Measurements from ENCODE around the gene HELB. TPM values are rescaled to one million over a fixed set of nuclear protein-coding genes. Genes with fewer than 3 reads are reported as not detected.
A peak's percentile ranks its signal among the peaks of the same experiment; 100 is the strongest.

Gene HELB
- total RNA-seq: 0.89 TPM
- long read RNA-seq: 0 reads

DNA sequence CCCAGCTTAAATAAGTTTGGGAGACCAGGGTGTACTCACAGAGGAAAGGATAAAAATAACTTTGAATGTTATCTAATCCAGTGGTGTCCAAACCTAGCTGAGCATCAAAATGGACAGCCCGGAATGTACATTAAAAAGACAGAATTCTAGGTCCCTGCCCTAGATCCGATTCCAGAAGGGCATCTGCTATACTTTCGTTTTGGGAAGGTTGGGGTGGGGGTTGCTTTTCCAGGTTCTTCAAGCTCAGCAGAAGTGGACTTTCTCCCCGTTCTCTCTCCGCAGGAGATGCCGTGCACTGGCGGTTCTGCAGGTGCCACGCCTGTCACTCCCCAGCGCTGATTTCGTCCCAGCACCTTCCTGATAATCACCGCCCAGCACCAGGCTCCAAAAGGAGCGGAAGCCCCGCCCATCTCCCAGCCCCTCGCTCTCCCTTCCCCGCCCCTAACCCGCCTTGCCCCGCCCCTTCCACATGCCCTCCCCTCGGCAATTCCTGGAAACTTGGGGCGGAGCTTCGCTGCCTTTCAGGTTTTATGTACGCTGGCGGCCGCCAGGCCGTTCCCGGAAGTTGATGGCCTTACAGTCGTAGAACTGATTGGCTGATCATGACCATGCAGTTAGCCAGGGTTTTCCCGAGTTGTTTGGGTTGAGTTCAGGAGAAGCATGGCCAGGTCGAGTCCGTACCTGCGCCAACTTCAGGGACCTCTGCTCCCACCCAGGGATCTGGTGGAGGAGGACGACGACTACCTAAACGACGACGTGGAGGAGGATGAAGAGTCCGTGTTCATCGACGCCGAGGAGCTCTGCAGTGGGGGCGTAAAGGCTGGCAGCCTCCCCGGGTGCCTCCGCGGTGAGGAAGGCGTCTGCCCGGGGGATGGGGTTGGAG lies at the start of gene HELB:
Gene HELB, plus strand, starts transcription at position 550 of the 883 bp plus-strand sequence. Its CDS starts 111 bp downstream, at position 661.
- peak; percentile 99 for DNase-seq (ENCODE audit: missing footprints)
- intact Hi-C loops (cut with DNase I): no loop called here
- peak; percentile 99 for ATAC-seq

DNA sequence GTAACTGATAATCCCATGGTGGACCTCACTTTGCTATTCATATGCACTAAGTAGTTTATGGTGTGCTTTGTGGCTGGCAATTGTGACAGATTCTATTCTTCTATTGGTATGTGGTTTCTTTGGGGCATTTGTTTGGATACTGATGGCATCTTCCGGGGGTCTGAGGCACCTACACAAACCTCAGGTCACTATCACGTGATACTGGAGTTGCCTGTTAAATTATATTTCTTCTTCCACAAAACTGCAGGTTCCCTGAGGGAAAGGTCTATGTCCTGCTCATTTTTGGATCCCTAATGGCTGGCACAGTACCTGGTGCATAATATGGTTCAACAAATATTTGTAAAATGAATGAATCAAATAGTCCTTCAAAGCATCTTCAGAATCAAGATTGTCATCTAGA lies 49.5 kb upstream of the HELB start:
- no peak for DNase-seq (ENCODE audit: missing footprints)
- ATAC-seq: no peak
- intact Hi-C loops (cut with DNase I): no loop called here

DNA sequence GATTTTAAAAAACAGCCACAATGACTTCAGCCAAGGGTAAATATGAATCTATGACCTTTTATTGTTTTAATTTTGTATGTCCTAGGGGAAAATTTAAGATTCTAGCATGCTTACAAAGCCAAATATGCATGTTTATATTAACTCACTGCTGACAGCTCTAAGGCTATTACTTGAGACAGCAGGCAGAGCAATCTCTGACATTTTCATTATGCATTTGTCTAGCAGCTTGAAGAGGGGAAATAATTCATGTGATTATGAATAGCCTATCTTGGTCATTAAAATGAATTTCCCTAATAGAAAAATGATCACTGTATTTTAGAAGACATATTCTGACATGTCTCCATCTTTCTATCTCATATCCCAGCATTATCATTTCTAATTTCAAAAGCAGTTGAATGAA lies 46.6 kb upstream of the HELB start:
- DNase-seq (ENCODE audit: missing footprints) (no peak), ATAC-seq (no peak)
- intact Hi-C loops (cut with DNase I): no loop called here

DNA sequence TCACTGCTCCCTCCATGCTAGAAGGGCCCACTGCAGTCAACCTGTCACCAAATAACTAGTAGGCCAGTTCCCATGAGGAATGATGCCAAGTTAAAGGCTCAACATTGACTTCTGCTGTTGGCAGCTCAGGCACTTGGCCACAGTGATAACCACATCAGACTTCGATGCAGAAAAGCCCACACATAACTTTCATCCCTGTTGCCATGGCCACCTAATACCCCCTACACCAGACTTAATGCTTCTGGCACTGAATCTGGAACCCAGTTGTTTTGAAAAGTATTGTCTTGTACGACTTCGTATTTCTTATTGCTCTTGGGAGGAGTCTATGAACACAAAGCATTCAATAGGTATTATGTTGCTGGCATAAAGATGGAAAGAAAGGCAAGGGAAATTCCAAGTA lies 44.3 kb upstream of the HELB start:
- no peak for DNase-seq (ENCODE audit: missing footprints)
- ATAC-seq: no peak
- intact Hi-C loops (cut with DNase I): no loop called here

DNA sequence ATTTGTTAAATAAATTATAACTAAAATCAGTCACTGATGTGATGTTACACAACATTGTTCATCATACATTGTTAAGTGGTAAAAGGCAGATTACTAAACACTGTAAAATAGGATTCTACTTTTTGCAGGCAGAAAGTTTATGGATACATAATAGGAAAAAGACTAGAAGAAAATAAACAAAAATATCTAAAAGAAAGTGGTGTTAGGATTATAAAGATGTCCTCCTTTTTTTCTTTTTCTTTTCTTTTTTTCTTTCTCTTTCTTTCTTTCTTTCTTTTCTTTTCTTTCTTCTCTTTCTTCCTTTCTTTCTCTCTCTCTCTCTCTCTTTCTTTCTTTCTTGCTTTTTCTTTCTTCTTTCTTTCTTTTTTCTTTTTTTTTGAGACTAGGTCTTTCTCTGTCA lies 39.6 kb upstream of the HELB start:
- DNase-seq (ENCODE audit: missing footprints) (no peak), ATAC-seq (no peak)
- intact Hi-C loops (cut with DNase I): loop anchor here (10.0 kb wide), 1 partner anchor 432 kb away; no protein-coding TSS in a partner anchor

DNA sequence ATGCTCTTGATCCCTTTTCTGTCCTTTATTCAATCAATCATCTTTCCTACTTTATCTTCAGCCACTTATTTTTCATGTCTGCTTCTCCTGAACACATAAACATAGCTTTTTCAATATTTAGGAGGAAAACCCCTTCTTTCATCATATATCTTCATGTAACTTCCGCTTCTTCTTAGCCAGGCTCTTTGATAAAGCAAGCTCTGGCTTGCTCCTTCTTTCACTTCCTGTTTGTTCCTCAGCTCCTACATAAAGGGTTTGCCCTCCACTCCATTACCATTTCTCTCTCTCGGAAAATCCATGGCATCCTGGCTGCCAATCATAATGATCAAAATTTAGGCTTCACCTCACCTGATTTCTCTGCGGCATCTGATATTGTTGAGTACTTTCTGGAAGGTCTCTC lies 33.7 kb upstream of the HELB start:
- intact Hi-C loops (cut with DNase I): loop anchor here (5.0 to 10.0 kb wide), 2 partner anchors 139 to 426 kb away; no protein-coding TSS in a partner anchor
- no peak for ATAC-seq
- DNase-seq (ENCODE audit: missing footprints): no peak

DNA sequence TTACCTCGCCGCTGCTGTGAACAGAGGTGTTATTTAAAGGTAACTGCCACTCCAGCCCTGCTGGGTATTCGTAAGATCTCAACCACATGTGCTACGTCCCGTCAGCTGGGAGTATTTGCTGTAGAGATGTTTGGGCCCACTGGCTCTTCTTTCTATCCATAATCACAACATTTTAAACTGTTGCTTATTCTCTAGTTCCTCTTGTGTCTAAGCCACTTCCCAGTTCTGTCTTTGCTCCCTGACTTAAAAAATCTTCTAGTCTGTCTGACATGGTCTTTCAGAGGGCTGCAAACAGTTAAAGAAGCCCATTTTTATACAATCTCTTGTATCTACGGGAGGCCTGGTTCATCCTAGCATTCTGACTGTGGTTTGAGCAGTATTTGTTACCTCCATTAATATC lies 33.2 kb upstream of the HELB start:
- DNase-seq (ENCODE audit: missing footprints) (no peak), ATAC-seq (peak; percentile 34)
- intact Hi-C loops (cut with DNase I): loop anchor here (5.0 to 10.0 kb wide), 2 partner anchors 138 to 426 kb away; no protein-coding TSS in a partner anchor

DNA sequence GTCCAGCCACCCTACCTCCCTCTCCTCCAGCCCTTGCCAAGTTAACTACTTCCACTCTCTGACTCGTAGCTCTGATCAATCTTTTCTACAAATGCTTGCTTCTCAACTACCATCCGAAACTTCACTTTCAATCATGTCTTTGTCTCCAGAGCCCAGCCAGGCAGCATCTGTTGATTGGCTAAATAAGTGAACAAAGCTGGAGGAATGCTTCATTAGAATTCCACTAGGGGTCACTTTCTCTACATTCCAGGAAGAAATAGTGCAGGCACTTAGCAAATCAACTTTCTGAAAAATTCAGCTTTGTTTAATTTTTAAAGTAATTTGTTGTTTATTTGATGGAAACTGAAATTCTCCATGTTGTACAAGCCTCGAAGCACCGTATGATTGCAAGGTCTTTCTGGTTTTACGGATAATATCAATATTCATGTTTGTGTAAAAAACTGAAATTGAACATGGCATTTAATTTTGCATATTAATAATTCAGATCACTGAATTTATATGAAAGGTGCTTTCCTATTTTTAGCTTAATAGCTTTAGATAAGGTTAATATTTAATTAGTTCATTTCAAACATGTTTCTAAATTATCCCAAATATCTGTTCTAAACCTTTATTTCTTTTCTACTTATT lies 32.4 kb upstream of the HELB start:
- ATAC-seq (no peak), DNase-seq (ENCODE audit: missing footprints) (no peak)
- intact Hi-C loops (cut with DNase I): loop anchor here (5.0 to 10.0 kb wide), 2 partner anchors 137 to 425 kb away; no protein-coding TSS in a partner anchor

DNA sequence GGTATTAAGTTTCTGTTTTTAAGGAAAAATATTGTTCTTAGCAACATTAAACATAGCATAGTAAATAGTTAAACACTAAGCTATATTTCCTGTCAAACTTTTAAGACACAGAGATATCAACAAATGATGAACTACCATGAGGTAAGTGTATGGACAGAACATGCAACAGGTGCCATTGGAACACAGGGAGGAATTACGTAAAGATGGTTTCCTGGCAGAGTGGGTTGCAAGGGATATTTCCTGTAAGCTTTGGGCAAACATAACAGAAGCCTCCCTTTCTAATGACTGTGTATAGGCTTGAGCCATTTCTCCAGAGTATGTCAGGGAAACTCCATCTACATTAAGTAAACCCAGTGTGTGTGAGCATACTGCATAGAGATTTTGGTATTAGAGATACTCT lies 31.7 kb upstream of the HELB start:
- intact Hi-C loops (cut with DNase I): no loop called here
- no peak for ATAC-seq

DNA sequence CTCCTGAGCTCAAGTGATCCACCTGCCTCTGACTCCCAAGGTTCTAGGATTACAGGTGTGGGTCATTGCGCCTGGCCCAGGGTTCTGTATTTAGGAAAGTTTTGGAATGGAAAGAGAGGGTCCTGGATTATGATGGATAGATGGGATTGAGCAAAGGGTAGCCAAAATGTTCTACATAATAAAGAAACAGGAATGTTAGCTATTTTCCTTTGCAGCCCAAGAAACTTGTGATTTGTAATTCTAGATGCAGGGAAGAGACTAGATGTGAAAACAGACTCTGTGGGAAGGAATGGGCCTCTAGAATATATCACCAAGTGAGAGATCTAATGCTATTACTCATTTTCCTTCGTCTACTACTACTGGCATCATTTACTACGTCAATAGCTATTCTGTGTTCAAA lies 29.6 kb upstream of the HELB start:
- DNase-seq (ENCODE audit: missing footprints): no peak
- intact Hi-C loops (cut with DNase I): no loop called here
- ATAC-seq: no peak

More for the DNA sequence above, 31.7 kb upstream of the HELB start:
- no peak for DNase-seq (ENCODE audit: missing footprints)

DNA sequence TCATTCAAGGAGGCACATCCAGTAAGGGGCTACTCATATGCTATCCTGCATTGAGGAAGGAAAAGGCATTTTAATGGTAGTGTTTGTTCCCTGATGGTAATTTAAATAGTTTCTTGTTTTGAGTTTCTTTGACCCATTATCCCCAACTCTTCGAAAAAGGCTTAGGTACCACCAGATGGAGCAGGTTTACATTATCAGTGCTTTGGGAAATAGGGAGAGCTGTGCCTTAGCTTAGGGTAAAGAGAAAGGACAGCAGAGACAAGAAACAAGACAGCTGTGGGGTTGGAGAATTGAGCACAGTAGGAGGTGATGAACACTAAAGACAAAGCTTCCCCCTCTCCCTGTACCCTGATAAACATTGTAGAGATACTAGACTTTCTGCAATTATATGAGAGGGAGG lies 29.1 kb upstream of the HELB start:
- DNase-seq (ENCODE audit: missing footprints) (no peak), ATAC-seq (no peak)
- intact Hi-C loops (cut with DNase I): no loop called here

DNA sequence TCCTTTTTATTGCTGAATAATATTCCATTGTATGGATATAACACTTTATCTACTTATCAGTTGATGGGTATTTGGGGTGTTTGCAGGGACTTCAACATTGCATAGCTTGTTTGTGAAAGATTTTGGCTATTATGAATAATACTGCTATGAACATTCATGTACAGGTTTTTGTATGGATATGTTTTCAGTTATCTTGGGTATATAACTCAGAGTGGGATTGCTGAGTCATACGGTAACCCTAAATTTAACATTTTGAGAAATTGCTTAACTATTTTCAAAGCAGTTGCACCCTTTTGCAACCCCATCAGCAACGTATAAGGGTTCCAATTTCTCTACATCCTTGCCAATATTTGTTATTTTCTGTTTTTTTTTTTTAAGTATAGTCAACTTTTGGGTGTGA lies 27.3 kb upstream of the HELB start:
- no peak for ATAC-seq
- intact Hi-C loops (cut with DNase I): no loop called here
- no peak for DNase-seq (ENCODE audit: missing footprints)

DNA sequence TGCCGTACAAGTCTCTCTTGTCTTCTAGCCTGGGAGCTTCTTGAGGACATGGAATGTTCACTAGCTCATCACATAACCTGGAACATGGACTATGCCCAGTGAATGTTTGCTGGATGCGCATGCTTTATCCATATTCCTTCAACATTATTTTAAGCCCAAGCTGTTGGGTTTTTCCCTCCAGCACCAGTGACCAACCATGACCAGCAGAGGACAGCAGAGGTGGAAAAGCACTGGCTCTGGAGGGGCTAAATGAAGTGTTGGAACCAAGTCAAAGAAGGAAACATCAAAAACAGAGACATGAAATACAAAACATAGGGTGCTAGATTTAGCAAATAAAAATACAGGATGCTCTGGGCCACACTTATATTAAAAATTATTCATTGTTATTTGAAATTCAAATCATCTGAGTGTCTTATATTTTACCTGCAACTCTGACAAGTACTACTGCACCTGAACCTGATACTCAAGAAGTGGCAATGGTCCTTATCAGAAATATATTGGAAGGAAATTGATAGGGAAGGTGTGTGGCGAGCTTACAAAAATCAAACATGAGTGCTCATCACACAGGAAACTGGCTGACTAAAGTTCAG lies 23.1 kb upstream of the HELB start:
- intact Hi-C loops (cut with DNase I): no loop called here
- no peak for DNase-seq (ENCODE audit: missing footprints)
- no peak for ATAC-seq

DNA sequence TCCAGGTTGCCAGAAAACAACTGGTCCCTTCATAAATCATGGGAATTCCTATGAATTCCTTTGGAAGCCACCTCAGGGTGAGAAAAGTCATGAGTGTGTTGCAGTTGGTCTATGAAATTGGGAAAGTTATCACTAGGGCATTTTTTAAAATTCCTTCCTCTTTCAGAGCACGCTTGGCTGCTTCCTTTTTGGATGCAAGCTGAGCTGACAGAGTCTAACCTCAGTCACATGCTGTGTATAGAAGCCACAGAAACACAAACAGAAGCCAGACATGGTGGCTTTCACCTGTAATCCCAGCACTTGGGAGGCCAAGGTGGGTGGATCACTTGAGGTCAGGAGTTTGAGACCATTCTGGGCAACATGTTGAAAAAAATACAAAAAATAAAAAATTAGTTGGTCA lies 21.7 kb upstream of the HELB start:
- ATAC-seq: no peak
- intact Hi-C loops (cut with DNase I): no loop called here
- DNase-seq (ENCODE audit: missing footprints): no peak

DNA sequence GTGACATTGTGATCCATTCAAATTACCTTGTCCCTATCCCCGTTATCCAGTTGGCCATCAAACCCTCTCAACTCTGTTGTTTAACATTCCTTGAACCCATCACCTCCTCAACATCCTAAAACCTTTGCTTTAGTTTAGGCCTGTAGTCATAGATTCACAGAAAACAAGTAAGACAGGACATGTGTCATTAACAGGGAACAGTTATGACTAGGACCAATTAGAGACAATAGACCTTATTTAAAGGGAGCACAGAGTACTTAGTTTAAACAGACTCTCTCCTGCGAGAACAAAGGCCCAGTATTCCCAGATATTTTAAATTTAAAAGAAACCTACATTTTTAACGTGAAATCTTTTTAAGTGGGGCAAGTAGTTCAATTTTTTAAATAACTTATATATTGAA lies 20.0 kb upstream of the HELB start:
- ATAC-seq: no peak
- DNase-seq (ENCODE audit: missing footprints): no peak
- intact Hi-C loops (cut with DNase I): no loop called here

DNA sequence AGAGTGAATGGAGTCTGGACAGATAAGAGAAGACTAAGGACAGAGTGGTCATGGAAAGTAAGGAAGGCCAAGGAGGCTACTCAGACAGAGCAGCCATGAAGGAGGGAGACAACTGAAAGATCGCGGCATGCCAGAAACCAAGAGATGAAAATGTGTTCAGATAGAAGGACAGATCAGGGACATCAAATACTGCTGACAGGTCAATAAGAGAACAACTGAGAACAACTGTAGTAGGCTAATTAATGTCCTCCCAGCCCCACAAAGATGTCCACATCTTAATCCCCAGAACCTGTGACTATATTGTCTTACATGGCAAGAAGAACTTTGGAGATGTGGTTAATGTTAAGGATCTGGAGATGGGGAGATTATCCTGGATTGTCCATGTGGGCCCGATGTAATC lies 15.0 kb upstream of the HELB start:
- no peak for DNase-seq (ENCODE audit: missing footprints)
- intact Hi-C loops (cut with DNase I): no loop called here
- no peak for ATAC-seq

DNA sequence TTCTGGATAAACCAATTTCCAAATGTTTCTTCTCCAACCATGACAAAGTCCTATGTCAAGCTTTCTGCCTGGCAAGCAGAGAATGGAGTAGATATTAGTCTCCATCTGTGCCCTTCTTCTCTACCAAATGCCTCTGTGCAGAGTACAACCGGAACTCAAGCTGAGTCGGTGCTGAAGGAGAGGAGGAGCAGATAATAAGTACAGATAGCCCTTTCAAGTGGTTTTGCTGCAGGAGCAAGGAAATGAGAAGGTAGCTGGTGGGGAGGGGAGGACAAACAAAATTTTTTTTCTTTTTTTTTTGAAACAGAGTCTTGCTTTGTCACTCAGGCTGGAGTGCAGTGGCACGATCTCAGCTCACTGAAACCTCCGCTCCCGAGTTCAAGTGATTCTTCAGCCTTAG lies 14.2 kb upstream of the HELB start:
- intact Hi-C loops (cut with DNase I): no loop called here
- ATAC-seq: no peak
- DNase-seq (ENCODE audit: missing footprints): no peak

DNA sequence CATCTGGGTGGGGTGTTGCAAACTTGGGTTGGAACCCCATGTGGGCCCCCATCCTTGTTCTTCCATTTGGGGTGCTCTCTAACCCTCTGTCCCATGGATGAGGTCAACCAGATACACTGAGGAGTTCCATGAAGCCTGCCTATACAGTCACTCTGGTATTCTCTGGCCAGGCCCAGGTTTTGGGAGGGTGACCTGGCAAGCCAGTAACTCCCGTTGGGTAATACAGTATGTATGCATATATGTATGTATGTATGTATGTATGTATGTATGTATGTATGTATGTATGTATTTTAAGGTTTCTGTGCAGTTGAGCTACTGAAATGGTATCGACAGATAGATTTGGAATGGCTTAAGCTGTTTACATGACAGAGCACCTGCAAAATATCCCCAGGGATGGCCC lies 12.8 kb upstream of the HELB start:
- DNase-seq (ENCODE audit: missing footprints): no peak
- no peak for ATAC-seq
- intact Hi-C loops (cut with DNase I): no loop called here

DNA sequence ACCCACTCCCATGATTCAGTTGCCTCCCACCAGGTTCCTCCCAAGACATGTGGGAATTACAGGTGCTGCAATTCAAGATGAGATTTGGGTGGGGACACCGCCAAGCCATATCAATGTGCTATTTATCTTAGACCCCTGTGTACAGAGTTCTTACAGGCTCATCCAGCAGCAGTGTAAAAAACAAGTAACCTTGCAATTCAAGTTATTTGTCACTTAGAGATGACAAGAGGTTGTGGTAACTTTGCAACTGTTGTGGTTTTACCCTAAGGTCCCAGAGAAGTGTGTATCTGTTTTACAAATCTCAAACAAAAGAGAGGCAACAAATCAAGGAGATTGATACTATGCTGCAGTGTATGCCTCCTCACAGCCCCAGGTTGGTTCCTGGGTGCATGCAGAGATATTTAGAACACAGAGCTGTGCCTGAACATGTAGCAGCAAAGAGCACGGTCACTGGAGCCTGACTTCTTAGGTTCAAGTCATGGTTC lies 11.5 kb upstream of the HELB start:
- DNase-seq (ENCODE audit: missing footprints) (no peak), ATAC-seq (no peak)
- intact Hi-C loops (cut with DNase I): no loop called here

All from Right ventricle myocardium inferior (tissue), 1 donor.